GM12878 (cell line): ENCODE results near the gene MYBPC1. TPM values are rescaled to one million over a fixed set of nuclear protein-coding genes. Genes with fewer than 3 reads are reported as not detected.

Experiments
- ATAC-seq: fragments of 200-7000 bp; cut with Tn5 transposase; 3 replicates; pipeline ENCODE4 v1.9.1; 2020; ENCODE audit warnings: mild to moderate bottlenecking, moderate library complexity
- BruUV-seq: library from RNA; stranded (reverse); fragments of 400-500 nt; replicated peaks from 2 replicates; lab custom pipeline; 2021; lab: Mats Ljungman, UMichigan
- CTCF ChIA-PET: fragments of 300-600 bp; sonication (Branson Sonifier 250); formaldehyde crosslinking; extraction: SDS; loops from one replicate; lab custom pipeline; 2021; ENCODE audit warnings: inconsistent platforms; lab: Yijun Ruan, JAX
- POLR2A ChIA-PET: fragments of 350-600 bp; formaldehyde crosslinking; extraction: SDS; loops from one replicate; lab custom pipeline; 2021; ENCODE audit warnings: inconsistent platforms; lab: Charles Lee
- RAD21 ChIA-PET: fragments of 300-600 bp; sonication (Branson Sonifier 250); formaldehyde crosslinking; loops from one replicate; lab custom pipeline; 2023; ENCODE audit warnings: antibody characterized with exemption; ENCODE audit not compliant: unreplicated experiment; lab: Charles Lee
- SMC1A ChIA-PET: fragments of 300-600 bp; sonication (Branson Sonifier 250); formaldehyde crosslinking; loops from one replicate; lab custom pipeline; 2023; ENCODE audit not compliant: unreplicated experiment, uncharacterized antibody; lab: Charles Lee
- DNase-seq: peaks from one replicate; pipeline ENCODE4 v3.0.0-alpha.2; 2011; ENCODE audit warnings: low read depth, low spot score
- FAIRE-seq: peaks from 3 replicates; lab custom pipeline; 2011; peaks lifted over from hg19 to GRCh38; lab: Jason Lieb, UNC
- H2AFZ ChIP-seq: 2 replicates; pipeline ENCODE4 v1.6.0; 2011; ENCODE audit warnings: low read depth, low read length, control low read depth; ENCODE audit not compliant: control insufficient read depth
- H3K27ac ChIP-seq: 2 replicates; pipeline ENCODE4 v1.5.1; 2011; ENCODE audit warnings: control low read depth; ENCODE audit not compliant: control insufficient read depth, insufficient read depth
- H3K27me3 ChIP-seq, 2 experiments: replicated peaks in 1 of 2; 2 replicates each; pipeline versions ENCODE4 v1.6.0 to v1.6.1; 2011; ENCODE audit warnings: low read length in 1 of 2; ENCODE audit not compliant: control insufficient read depth in 2 of 2, insufficient read depth in 2 of 2
- H3K36me3 ChIP-seq, 2 experiments: 2 replicates each; pipeline ENCODE4 v1.5.1; 2011; ENCODE audit warnings: low read length in 1 of 2; ENCODE audit not compliant: control insufficient read depth in 2 of 2, insufficient read depth in 2 of 2
- H3K4me1 ChIP-seq: 2 replicates; pipeline ENCODE4 v1.6.1; 2011; ENCODE audit warnings: mild to moderate bottlenecking, low read length, moderate library complexity, mixed read lengths; ENCODE audit not compliant: control insufficient read depth, insufficient read depth
- H3K4me2 ChIP-seq: 2 replicates; pipeline ENCODE4 v1.6.0; 2011; ENCODE audit warnings: control low read depth; ENCODE audit not compliant: control insufficient read depth, insufficient read depth
- H3K4me3 ChIP-seq: fragments of 200-600 bp; sonication (generic); 2 replicates; pipeline ENCODE4 v1.5.1; 2016
- H3K79me2 ChIP-seq: 2 replicates; pipeline ENCODE4 v1.6.0; 2011; ENCODE audit warnings: low read length; ENCODE audit not compliant: control insufficient read depth, insufficient read depth
- H3K9ac ChIP-seq: 2 replicates; pipeline ENCODE4 v1.8.0; 2011; ENCODE audit warnings: low read length, control low read depth, mixed read lengths; ENCODE audit not compliant: control insufficient read depth, insufficient read depth
- H3K9me3 ChIP-seq: replicated peaks from 3 replicates; pipeline ENCODE4 v1.5.1; 2011; ENCODE audit warnings: mild to moderate bottlenecking, low read length; ENCODE audit not compliant: control insufficient read depth, insufficient read depth
- H4K20me1 ChIP-seq: 2 replicates; pipeline ENCODE4 v1.6.0; 2011; ENCODE audit not compliant: control insufficient read depth, insufficient read depth
- ATF7 ChIP-seq: fragments of 450-650 bp; IDR thresholded peaks from 2 replicates; pipeline ENCODE4 v1.6.1; 2016; ENCODE audit warnings: low read depth, mild to moderate bottlenecking
- BACH1 ChIP-seq: fragments of 450-650 bp; IDR thresholded peaks from 2 replicates; pipeline ENCODE4 v1.6.1; 2017; ENCODE audit warnings: mild to moderate bottlenecking, borderline replicate concordance
- E2F8 ChIP-seq: fragments of 450-650 bp; IDR thresholded peaks from 2 replicates; pipeline ENCODE4 v1.6.1; 2018; ENCODE audit warnings: mild to moderate bottlenecking, low read depth, moderate library complexity; ENCODE audit not compliant: partially characterized antibody
- NBN ChIP-seq: fragments of 450-650 bp; IDR thresholded peaks from 2 replicates; pipeline ENCODE4 v1.6.1; 2016
- NR2C1 ChIP-seq: fragments of 450-650 bp; IDR thresholded peaks from 2 replicates; pipeline ENCODE4 v1.6.1; 2017; ENCODE audit warnings: antibody characterized with exemption, mild to moderate bottlenecking, moderate library complexity
- SMARCA5 ChIP-seq: fragments of 450-650 bp; IDR thresholded peaks from 2 replicates; pipeline ENCODE4 v1.6.1; 2017; ENCODE audit warnings: mild to moderate bottlenecking
- YY1 ChIP-seq: IDR thresholded peaks from 2 replicates; pipeline ENCODE4 v1.6.1; 2011; ENCODE audit warnings: low read depth, mild to moderate bottlenecking, low read length
- ZNF24 ChIP-seq: fragments of 450-650 bp; IDR thresholded peaks from 2 replicates; pipeline ENCODE4 v1.6.1; 2017; ENCODE audit warnings: antibody characterized with exemption, mild to moderate bottlenecking
- ZNF622 ChIP-seq: fragments of 450-650 bp; IDR thresholded peaks from 2 replicates; pipeline ENCODE4 v1.6.1; 2017; ENCODE audit warnings: mild to moderate bottlenecking, inconsistent platforms
- WGBS: methylation state at CpG from one replicate; pipeline ENCODE4 v1.1.6; 2016; ENCODE audit warnings: low lambda C conversion rate; ENCODE audit not compliant: insufficient replicate concordance, insufficient coverage; ENCODE audit errors: missing lambda C conversion rate; 5-methylcytosine and 5-hydroxymethylcytosine counted together
- in situ Hi-C: fragments of 300-500 bp; cut with MboI; formaldehyde crosslinking; loops from 9 replicates; pipeline ENCODE4 v1.14.3; 2018; ENCODE audit warnings: mixed read lengths
- intact Hi-C: fragments of 100-400 bp; cut with micrococcal nuclease; formaldehyde crosslinking; loops from one replicate; pipeline ENCODE4 v1.14.2; 2022; ENCODE audit not compliant: unreplicated experiment
- polyA plus RNA-seq, 11 experiments: library from polyadenylated mRNA; depleted of rRNA in 4 of 11; unstranded in 6 of 11; stranded (reverse) in 5 of 11; fragments of >200 nt; fragmentation: Nextera tagmentation in 4 of 11; fragmentation: Illumina TruSeq in 1 of 11; extraction: Ambion mirVana in 4 of 11; extraction: Trizol in 1 of 11; gene quantifications; 1 replicate in 1 of 11; 2 replicates in 10 of 11; pipeline versions ENCODE4 v1.2.1 to v1.2.3, GENCODE V29; 2011 to 2016; ENCODE audit warnings: inconsistent platforms in 2 of 11, missing spikeins in 2 of 11, low read depth in 1 of 11
- total RNA-seq, 4 experiments: library from RNA; depleted of rRNA in 3 of 4; stranded (reverse); fragments of >200 nt in 3 of 4; fragmentation: Illumina TruSeq in 1 of 4; extraction: Trizol in 1 of 4; gene quantifications; 2 replicates each; pipeline versions ENCODE4 v1.2.1 to v1.2.3, GENCODE V29; 2013 to 2021
- TF ChIP-seq, protein P1 (sequence below): fragments of 450-650 bp; conservative IDR thresholded peaks from 2 replicates; pipeline ENCODE4 v1.6.1; 2017; ENCODE audit warnings: mild to moderate bottlenecking, moderate library complexity

Gene MYBPC1
- total and polyA plus RNA-seq, 10 of the 15 experiments (the other 5 are each of a cell fraction or from before 2014, with no cell fraction given) = not detected

DNA sequence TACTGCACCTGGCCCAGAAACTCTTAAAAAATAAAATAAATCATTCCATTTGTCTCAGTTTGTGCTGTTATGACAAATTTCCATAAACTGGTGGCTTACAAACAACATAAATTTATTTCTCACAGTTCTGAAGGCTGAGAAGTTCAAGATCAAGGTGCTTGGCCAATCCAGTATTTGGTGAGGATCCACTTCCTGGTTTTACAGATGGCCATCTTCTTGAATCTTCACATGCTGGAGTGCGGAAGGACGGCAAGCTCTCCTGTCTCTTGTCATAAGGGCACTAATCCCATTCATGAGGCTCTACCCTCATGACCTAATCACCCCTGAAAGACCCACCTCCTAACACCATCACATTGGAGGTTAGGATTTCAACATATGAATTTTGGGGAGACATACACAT, 29.9 kb upstream of the MYBPC1 start:
- WGBS = 93% methylated on average over 2 of the region's 2 CpGs
- in situ Hi-C loops (no loop called here), intact Hi-C loops (no loop called here)
- FAIRE-seq (no peak), ATAC-seq (no peak), DNase-seq (no peak)
- TF ChIP-seq YY1 = no peak
- TF ChIP-seq ZNF24 = no peak
- no peak for TF ChIP-seq ATF7
- Histone ChIP-seq H3K27ac (no peak overlapping the region), H3K9ac (no peak overlapping the region), H3K4me1 (no peaks in the 10 kb centered on the region), H2AFZ (no peak overlapping the region), H3K79me2 (no peaks in the 10 kb centered on the region), H3K27me3 (peaks cover 0 to under 1% of the 10 kb centered on the region in 2 experiments; a peak in 2 of 4 replicates), H3K4me2 (no peak overlapping the region), H3K36me3 (no peaks in the 10 kb centered on the region), H4K20me1 (no peaks in the 10 kb centered on the region), H3K4me3 (no peak overlapping the region), H3K9me3 (no peaks in the 10 kb centered on the region)
- ChIA-PET SMC1A (no interaction called here), CTCF (no interaction called here), RAD21 (no interaction called here), POLR2A (no interaction called here)
- BruUV-seq = no TSS peak

GRCh38 chr12:101566318-101566717, 28.5 kb upstream of the MYBPC1 start:
- no peak overlapping the region for H3K9ac ChIP-seq
- no peaks in the 10 kb centered on the region for H4K20me1 ChIP-seq
- WGBS = 40% methylated on average over 4 of the region's 4 CpGs
- ChIA-PET SMC1A (no interaction called here), POLR2A (interaction anchor here (0.5 kb wide), 1 partner anchor 130 kb away, joined by 3 read pairs; no protein-coding TSS in a partner anchor), CTCF (interaction anchor here (1.5 kb wide), 1 partner anchor 193 kb away, joined by 3 read pairs; no protein-coding TSS in a partner anchor), RAD21 (no interaction called here)
- no peak overlapping the region for H3K4me2 ChIP-seq
- TF ChIP-seq SMARCA5 (no peak), BACH1 (no peak), NBN (no peak), E2F8 (no peak), ZNF622 (no peak), NR2C1 (no peak)
- TF ChIP-seq, protein P1, sequence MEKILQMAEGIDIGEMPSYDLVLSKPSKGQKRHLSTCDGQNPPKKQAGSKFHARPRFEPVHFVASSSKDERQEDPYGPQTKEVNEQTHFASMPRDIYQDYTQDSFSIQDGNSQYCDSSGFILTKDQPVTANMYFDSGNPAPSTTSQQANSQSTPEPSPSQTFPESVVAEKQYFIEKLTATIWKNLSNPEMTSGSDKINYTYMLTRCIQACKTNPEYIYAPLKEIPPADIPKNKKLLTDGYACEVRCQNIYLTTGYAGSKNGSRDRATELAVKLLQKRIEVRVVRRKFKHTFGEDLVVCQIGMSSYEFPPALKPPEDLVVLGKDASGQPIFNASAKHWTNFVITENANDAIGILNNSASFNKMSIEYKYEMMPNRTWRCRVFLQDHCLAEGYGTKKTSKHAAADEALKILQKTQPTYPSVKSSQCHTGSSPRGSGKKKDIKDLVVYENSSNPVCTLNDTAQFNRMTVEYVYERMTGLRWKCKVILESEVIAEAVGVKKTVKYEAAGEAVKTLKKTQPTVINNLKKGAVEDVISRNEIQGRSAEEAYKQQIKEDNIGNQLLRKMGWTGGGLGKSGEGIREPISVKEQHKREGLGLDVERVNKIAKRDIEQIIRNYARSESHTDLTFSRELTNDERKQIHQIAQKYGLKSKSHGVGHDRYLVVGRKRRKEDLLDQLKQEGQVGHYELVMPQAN = no peak
- intact Hi-C loops (no loop called here), in situ Hi-C loops (no loop called here)
- no peak overlapping the region for H3K27ac ChIP-seq
- no peaks in the 10 kb centered on the region for H3K79me2 ChIP-seq
- H3K4me3 ChIP-seq = no peak overlapping the region
- H2AFZ ChIP-seq = no peak overlapping the region
- BruUV-seq = no TSS peak
- no peaks in the 10 kb centered on the region for H3K36me3 ChIP-seq
- FAIRE-seq = no peak
- ATAC-seq = no peak
- H3K27me3 ChIP-seq = peaks cover 0 to 4% of the 10 kb centered on the region in 2 experiments; a peak in 2 of 4 replicates
- H3K9me3 ChIP-seq = no peaks in the 10 kb centered on the region
- no peak for DNase-seq
- H3K4me1 ChIP-seq = no peaks in the 10 kb centered on the region
